Retinal pigment epithelial cell (primary cell): ENCODE results near the gene KIAA1191.
"Not testable (repeated sequence)": the region's sequence is repeated elsewhere in the genome, so short reads cannot be mapped to it uniquely, and the experiment has no call there.

ENCODE experiments used
- DNase-seq: peaks from one replicate; pipeline ENCODE4 v3.0.0-alpha.2; 2010; ENCODE audit warnings: low read depth
- H3K4me3 ChIP-seq: 2 replicates; pipeline ENCODE4 v1.5.1; 2011; ENCODE audit warnings: mild to moderate bottlenecking, low read length, control low read depth, moderate library complexity
- TF ChIP-seq, protein P1 (sequence below): conservative IDR thresholded peaks from 2 replicates; pipeline ENCODE4 v1.5.1; 2011; ENCODE audit warnings: low read depth, low read length, control low read depth, inconsistent platforms

The KIAA1191 gene

DNA sequence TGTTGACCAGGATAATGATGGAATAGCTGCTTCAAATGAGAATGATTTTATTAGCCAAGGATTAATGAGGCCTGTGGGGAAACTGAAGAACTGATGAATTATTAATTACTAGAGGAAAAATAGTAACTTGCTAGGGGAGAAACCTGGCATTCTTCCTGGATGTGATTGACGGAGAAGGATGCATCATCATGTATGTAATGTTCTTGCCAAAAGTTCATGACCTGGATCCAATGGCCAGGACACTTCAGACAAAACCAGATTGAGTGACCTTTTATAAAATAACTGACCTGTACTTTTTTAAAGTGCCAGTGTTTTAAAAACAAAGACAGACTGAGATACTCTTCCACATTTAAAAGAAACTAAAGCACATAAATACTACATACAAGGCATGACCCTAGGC, 23.7 kb downstream of the KIAA1191 start:
- no peak for DNase-seq
- TF ChIP-seq, protein P1, sequence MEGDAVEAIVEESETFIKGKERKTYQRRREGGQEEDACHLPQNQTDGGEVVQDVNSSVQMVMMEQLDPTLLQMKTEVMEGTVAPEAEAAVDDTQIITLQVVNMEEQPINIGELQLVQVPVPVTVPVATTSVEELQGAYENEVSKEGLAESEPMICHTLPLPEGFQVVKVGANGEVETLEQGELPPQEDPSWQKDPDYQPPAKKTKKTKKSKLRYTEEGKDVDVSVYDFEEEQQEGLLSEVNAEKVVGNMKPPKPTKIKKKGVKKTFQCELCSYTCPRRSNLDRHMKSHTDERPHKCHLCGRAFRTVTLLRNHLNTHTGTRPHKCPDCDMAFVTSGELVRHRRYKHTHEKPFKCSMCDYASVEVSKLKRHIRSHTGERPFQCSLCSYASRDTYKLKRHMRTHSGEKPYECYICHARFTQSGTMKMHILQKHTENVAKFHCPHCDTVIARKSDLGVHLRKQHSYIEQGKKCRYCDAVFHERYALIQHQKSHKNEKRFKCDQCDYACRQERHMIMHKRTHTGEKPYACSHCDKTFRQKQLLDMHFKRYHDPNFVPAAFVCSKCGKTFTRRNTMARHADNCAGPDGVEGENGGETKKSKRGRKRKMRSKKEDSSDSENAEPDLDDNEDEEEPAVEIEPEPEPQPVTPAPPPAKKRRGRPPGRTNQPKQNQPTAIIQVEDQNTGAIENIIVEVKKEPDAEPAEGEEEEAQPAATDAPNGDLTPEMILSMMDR, result no peak
- H3K4me3 ChIP-seq, result no peak overlapping the region

DNA sequence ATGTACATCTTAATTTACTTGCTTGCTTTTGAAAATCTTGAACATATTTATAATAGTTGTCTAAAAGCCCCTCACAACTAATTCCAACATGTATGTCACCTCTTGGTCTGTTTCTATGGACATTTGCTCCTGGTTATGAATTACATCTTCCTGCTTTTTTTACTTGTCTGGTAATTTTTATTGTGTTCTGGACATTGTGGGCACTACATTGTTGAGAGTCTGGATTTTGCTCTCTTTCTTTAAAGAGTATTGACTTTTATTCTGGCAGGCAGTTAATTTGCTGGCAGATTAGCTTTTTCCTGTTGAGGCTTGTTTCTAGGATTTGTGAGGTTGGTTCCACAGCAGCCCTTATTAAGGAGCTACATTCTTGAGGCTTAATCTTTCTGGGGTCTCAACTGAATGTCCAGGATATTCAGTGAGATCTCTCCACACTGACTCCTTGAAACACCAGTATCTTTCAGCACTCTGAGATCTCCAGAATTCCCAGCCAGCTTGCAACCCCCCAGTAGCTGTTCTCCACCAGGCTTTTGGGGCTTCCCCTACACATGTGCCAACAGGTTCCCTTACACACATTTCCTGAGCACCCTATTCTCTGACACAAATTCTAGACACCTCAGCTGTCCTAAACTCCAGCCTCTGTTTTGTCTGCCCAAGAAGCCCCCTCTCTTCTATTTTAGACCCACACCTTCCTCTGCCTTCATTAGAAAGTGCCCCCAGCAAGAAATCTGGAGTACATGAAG, 27.4 kb downstream of the KIAA1191 start:
- no peak for DNase-seq
- H3K4me3 ChIP-seq, result no peak overlapping the region
- TF ChIP-seq, protein P1, result no peak

DNA sequence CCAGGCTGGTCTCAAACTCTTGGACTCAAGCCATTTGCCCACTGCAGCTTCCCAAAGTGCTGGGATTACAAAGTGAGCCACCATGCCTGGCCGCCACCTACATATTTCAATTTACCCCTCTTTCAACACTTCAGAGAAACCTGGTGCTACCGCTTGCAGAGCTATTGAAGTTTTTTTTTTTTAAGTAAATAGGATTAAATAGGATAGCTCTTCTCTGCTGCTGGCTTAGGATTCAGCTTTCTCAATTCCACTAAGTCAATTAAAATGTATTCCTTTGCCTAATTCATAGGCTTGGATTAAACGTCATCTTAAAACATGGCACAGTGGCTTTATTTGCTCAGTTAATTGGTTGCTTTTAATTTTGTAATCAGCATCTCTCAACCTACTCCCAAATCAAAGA, 41.0 kb downstream of the KIAA1191 start:
- DNase-seq, result no peak
- no peak overlapping the region for H3K4me3 ChIP-seq
- TF ChIP-seq, protein P1, result no peak

DNA sequence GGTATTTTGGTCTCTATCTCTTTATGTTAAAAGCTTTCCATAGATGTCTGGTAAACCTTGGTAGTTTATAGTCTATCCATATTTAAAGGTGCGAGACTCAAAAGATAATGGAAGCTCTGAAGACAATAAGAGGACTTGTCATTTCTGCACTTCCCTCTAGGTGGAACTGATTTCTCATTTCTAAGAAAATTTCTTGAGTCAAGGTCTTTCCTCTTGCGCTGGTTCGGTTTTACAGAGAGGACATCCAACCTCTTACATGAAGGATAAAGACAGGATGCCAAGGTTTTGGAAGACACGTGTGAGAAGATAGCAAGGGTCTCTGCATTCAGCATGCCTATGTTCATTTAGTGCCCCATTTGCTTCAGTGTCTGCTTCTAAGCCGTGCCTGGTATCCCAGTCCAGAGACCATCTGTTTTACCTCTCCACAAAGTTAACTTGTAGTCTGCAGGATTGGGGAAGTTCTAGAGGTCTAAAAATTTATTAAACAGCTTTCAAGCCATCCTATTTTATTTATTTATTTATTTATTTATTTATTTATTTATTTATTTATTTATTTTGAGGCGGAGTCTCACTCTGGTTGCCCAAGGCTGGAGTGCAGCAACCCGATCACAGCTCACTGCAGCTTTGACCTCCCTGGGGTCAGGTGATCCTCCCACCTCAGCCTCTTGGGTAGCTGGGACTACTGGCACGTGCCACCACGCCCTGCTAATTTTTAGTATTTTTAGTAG, 41.6 kb downstream of the KIAA1191 start:
- H3K4me3 ChIP-seq, result no peak overlapping the region
- TF ChIP-seq, protein P1, result peak; percentile 25
- DNase-seq, result no peak

DNA sequence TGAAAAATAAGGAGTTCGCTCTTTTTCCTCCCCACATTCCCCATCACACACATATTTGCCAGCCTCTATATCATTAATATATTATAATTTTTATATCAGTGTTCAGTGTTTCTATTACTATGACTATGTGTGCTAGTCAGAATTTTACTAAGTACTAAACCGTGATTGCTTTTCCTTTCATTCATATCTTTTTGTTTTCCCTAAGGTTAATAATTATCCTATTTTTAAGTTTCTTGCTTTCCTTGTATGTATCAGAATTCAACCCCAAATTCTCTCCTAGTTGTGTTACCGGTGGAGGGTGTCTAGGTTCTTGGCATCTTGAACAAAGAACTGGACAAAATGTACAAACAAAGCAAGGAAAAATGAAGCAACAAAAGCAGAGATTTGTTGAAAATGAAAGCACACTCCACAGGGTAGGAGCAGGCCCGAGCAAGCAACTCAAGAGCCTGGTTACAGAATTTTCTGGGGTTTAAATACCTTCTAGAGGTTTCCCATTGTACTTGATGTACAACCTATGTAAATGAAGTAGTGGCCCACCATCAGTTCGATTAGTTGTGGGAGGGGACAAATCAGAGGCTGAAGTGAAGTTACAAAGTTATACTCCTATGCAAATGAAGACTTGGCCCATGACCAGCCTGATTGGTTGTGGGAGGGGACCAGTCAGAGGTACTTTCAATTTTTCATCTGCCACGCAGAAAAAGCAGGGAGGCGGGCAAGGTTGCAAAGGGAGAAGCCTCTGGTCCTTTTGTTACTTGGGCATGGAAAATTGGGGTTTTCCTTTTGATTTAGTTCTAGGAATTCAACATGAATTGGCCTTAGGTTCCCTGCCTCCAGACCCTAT, 43.8 kb downstream of the KIAA1191 start:
- no peak for DNase-seq
- no peak overlapping the region for H3K4me3 ChIP-seq
- TF ChIP-seq, protein P1, result no peak

DNA sequence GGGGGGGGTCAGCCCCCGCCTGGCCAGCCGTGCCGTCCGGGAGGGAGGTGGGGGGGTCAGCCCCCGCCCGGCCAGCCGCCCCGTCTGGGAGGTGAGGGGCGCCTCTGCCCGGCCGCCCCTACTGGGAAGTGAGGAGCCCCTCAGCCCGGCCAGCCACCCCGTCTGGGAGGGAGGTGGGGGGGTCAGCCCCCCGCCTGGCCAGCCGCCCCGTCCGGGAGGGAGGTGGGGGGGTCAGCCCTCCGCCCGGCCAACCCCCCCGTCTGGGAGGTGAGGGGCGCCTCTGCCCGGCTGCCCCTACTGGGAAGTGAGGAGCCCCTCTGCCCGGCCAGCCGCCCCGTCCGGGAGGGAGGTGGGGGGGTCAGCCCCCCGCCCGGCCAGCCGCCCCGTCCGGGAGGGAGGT, 56.2 kb downstream of the KIAA1191 start:
- not testable (repeated sequence) for H3K4me3 ChIP-seq, DNase-seq
